ENCODE results near the gene ALDH4A1.

GRCh38 chr1:18939398-18940302 is 37.3 kb upstream of the ALDH4A1 start:
- TF ChIP-seq CTCF (IDR thresholded peaks at IDR 0.05) (no peak), POLR2A (IDR thresholded peaks at IDR 0.05) (no peak), EP300 (IDR thresholded peaks at IDR 0.05) (no peak), POLR2AphosphoS5 (IDR thresholded peaks at IDR 0.05) (no peak)

Measured in gastroesophageal sphincter (tissue), 3 donors.